GM10248 (cell line): Measurements from ENCODE around the gene UBE2E2.

Experiments used
- CTCF ChIA-PET: fragments of 300-600 bp; sonication (Branson Sonifier 250); formaldehyde crosslinking; extraction: SDS; loops from one replicate; lab custom pipeline; 2021; ENCODE audit warnings: antibody characterized with exemption; lab: Yijun Ruan, JAX
- POLR2A ChIA-PET: fragments of 350-650 bp; sonication (Branson Sonifier 250); formaldehyde crosslinking; extraction: SDS; loops from one replicate; lab custom pipeline; 2020; ENCODE audit warnings: antibody characterized with exemption; lab: Yijun Ruan, JAX
- DNase-seq: peaks from one replicate; pipeline ENCODE4 v3.0.0; 2012; ENCODE audit errors: extremely low spot score
- CTCF ChIP-seq: IDR thresholded peaks from 2 replicates; pipeline ENCODE4 v1.5.1; 2012; ENCODE audit warnings: mild to moderate bottlenecking, low read depth; ENCODE audit errors: extremely low read depth, missing control alignments, control extremely low read depth

The UBE2E2 gene

GRCh38 chr3:23202203-23202920 is 765 bp upstream of the UBE2E2 start:
- no peak for TF ChIP-seq CTCF
- no peak for DNase-seq
- ChIA-PET POLR2A (no interaction called here), CTCF (interaction anchor here (0.6 to 1.8 kb wide), 4 partner anchors 16 to 675 kb away, joined by 3 to 4 read pairs (median 3); no protein-coding TSS in a partner anchor)

GRCh38 chr3:23203708-23204330 is 692 bp downstream of the UBE2E2 start:
- POLR2A ChIA-PET = no interaction called here
- no peak for DNase-seq
- TF ChIP-seq CTCF = no peak
- CTCF ChIA-PET = interaction anchor here (1.0 to 1.8 kb wide), 2 partner anchors 15 to 51 kb away, joined by 3 to 4 read pairs; no protein-coding TSS in a partner anchor

- ChIA-PET CTCF (interaction anchor here (1.0 to 1.8 kb wide), 6 partner anchors 12 to 663 kb away, joined by 3 read pairs; no protein-coding TSS in a partner anchor), POLR2A (interaction anchor here (0.9 kb wide), 1 partner anchor 652 kb away, joined by 4 read pairs; no protein-coding TSS in a partner anchor)
- no peak for DNase-seq
- no peak for TF ChIP-seq CTCF
Measured at GRCh38 chr3:23206366-23206765, 3.2 kb downstream of the UBE2E2 start.

- DNase-seq = no peak
- POLR2A ChIA-PET = no interaction called here
Measured at GRCh38 chr3:23209103-23209502, 6.0 kb downstream of the UBE2E2 start.

GRCh38 chr3:23209747-23210487 is 6.8 kb downstream of the UBE2E2 start:
- POLR2A ChIA-PET = no interaction called here
- CTCF ChIA-PET = interaction anchor here (1.1 kb wide), 1 partner anchor 9 kb away, joined by 3 read pairs; no protein-coding TSS in a partner anchor
- DNase-seq = no peak
- TF ChIP-seq CTCF = no peak

More at GRCh38 chr3:23209103-23209502, 6.0 kb downstream of the UBE2E2 start:
- CTCF ChIA-PET = interaction anchor here (1.1 kb wide), 2 partner anchors 10 to 26 kb away, joined by 3 read pairs; no protein-coding TSS in a partner anchor
- no peak for TF ChIP-seq CTCF

- TF ChIP-seq CTCF = no peak
- DNase-seq = no peak
- CTCF ChIA-PET = no interaction called here
- POLR2A ChIA-PET = no interaction called here
Measured at GRCh38 chr3:23213813-23214212, 10.7 kb downstream of the UBE2E2 start.
